GM12878 (cell line): Measurements from ENCODE around the gene IL34. TPM values are rescaled to one million over a fixed set of nuclear protein-coding genes. Genes with fewer than 3 reads are reported as not detected.

Experiments
- ATAC-seq: fragments of 200-7000 bp; cut with Tn5 transposase; 3 replicates; pipeline ENCODE4 v1.9.1; 2020; ENCODE audit warnings: mild to moderate bottlenecking, moderate library complexity
- BruUV-seq: library from RNA; stranded (reverse); fragments of 400-500 nt; replicated peaks from 2 replicates; lab custom pipeline; 2021; lab: Mats Ljungman, UMichigan
- CTCF ChIA-PET: fragments of 300-600 bp; sonication (Branson Sonifier 250); formaldehyde crosslinking; extraction: SDS; loops from one replicate; lab custom pipeline; 2021; ENCODE audit warnings: inconsistent platforms; lab: Yijun Ruan, JAX
- POLR2A ChIA-PET: fragments of 350-600 bp; formaldehyde crosslinking; extraction: SDS; loops from one replicate; lab custom pipeline; 2021; ENCODE audit warnings: inconsistent platforms; lab: Charles Lee
- RAD21 ChIA-PET: fragments of 300-600 bp; sonication (Branson Sonifier 250); formaldehyde crosslinking; loops from one replicate; lab custom pipeline; 2023; ENCODE audit warnings: antibody characterized with exemption; ENCODE audit not compliant: unreplicated experiment; lab: Charles Lee
- SMC1A ChIA-PET: fragments of 300-600 bp; sonication (Branson Sonifier 250); formaldehyde crosslinking; loops from one replicate; lab custom pipeline; 2023; ENCODE audit not compliant: unreplicated experiment, uncharacterized antibody; lab: Charles Lee
- DNase-seq: peaks from one replicate; pipeline ENCODE4 v3.0.0-alpha.2; 2011; ENCODE audit warnings: low read depth, low spot score
- FAIRE-seq: peaks from 3 replicates; lab custom pipeline; 2011; peaks lifted over from hg19 to GRCh38; lab: Jason Lieb, UNC
- H2AFZ ChIP-seq: 2 replicates; pipeline ENCODE4 v1.6.0; 2011; ENCODE audit warnings: low read depth, low read length, control low read depth; ENCODE audit not compliant: control insufficient read depth
- H3K27ac ChIP-seq: 2 replicates; pipeline ENCODE4 v1.5.1; 2011; ENCODE audit warnings: control low read depth; ENCODE audit not compliant: control insufficient read depth, insufficient read depth
- H3K27me3 ChIP-seq, 2 experiments: replicated peaks in 1 of 2; 2 replicates each; pipeline versions ENCODE4 v1.6.0 to v1.6.1; 2011; ENCODE audit warnings: low read length in 1 of 2; ENCODE audit not compliant: control insufficient read depth in 2 of 2, insufficient read depth in 2 of 2
- H3K36me3 ChIP-seq, 2 experiments: 2 replicates each; pipeline ENCODE4 v1.5.1; 2011; ENCODE audit warnings: low read length in 1 of 2; ENCODE audit not compliant: control insufficient read depth in 2 of 2, insufficient read depth in 2 of 2
- H3K4me1 ChIP-seq: 2 replicates; pipeline ENCODE4 v1.6.1; 2011; ENCODE audit warnings: mild to moderate bottlenecking, low read length, moderate library complexity, mixed read lengths; ENCODE audit not compliant: control insufficient read depth, insufficient read depth
- H3K4me2 ChIP-seq: 2 replicates; pipeline ENCODE4 v1.6.0; 2011; ENCODE audit warnings: control low read depth; ENCODE audit not compliant: control insufficient read depth, insufficient read depth
- H3K4me3 ChIP-seq: fragments of 200-600 bp; sonication (generic); 2 replicates; pipeline ENCODE4 v1.5.1; 2016
- H3K79me2 ChIP-seq: 2 replicates; pipeline ENCODE4 v1.6.0; 2011; ENCODE audit warnings: low read length; ENCODE audit not compliant: control insufficient read depth, insufficient read depth
- H3K9ac ChIP-seq: 2 replicates; pipeline ENCODE4 v1.8.0; 2011; ENCODE audit warnings: low read length, control low read depth, mixed read lengths; ENCODE audit not compliant: control insufficient read depth, insufficient read depth
- H3K9me3 ChIP-seq: replicated peaks from 3 replicates; pipeline ENCODE4 v1.5.1; 2011; ENCODE audit warnings: mild to moderate bottlenecking, low read length; ENCODE audit not compliant: control insufficient read depth, insufficient read depth
- H4K20me1 ChIP-seq: 2 replicates; pipeline ENCODE4 v1.6.0; 2011; ENCODE audit not compliant: control insufficient read depth, insufficient read depth
- E4F1 ChIP-seq: fragments of 450-650 bp; IDR thresholded peaks from 2 replicates; pipeline ENCODE4 v1.6.1; 2018; ENCODE audit warnings: borderline replicate concordance, mild to moderate bottlenecking; ENCODE audit not compliant: partially characterized antibody
- FOXK2 ChIP-seq: fragments of 450-650 bp; IDR thresholded peaks from 2 replicates; pipeline ENCODE4 v1.6.1; 2017; ENCODE audit warnings: mild to moderate bottlenecking, moderate library complexity
- GABPA ChIP-seq: IDR thresholded peaks from 2 replicates; pipeline ENCODE4 v1.6.1; 2014; ENCODE audit warnings: antibody characterized with exemption, low read depth, mild to moderate bottlenecking, inconsistent platforms
- HDAC2 ChIP-seq: fragments of 200-600 bp; sonication (generic); IDR thresholded peaks from 2 replicates; pipeline ENCODE4 v1.6.1; 2017
- KDM1A ChIP-seq: fragments of 200-600 bp; sonication (generic); IDR thresholded peaks from 2 replicates; pipeline ENCODE4 v1.6.1; 2016; ENCODE audit warnings: borderline replicate concordance
- MTA3 ChIP-seq: IDR thresholded peaks from 2 replicates; pipeline ENCODE4 v1.6.1; 2012; ENCODE audit warnings: low read length, inconsistent platforms, borderline replicate concordance
- NRF1 ChIP-seq: conservative IDR thresholded peaks from 2 replicates; pipeline ENCODE4 v1.6.1; 2011; ENCODE audit warnings: mild to moderate bottlenecking, low read depth, low read length, improper control_type of control experiment
- SMARCA5 ChIP-seq: fragments of 450-650 bp; IDR thresholded peaks from 2 replicates; pipeline ENCODE4 v1.6.1; 2017; ENCODE audit warnings: mild to moderate bottlenecking
- ZBED1 ChIP-seq: IDR thresholded peaks from 2 replicates; pipeline ENCODE4 v1.6.1; 2016; ENCODE audit warnings: borderline replicate concordance
- ZBTB33 ChIP-seq: fragments of 450-650 bp; IDR thresholded peaks from 2 replicates; pipeline ENCODE4 v1.6.1; 2017; ENCODE audit warnings: mild to moderate bottlenecking
- ZNF217 ChIP-seq: fragments of 450-650 bp; IDR thresholded peaks from 2 replicates; pipeline ENCODE4 v1.6.1; 2017; ENCODE audit warnings: antibody characterized with exemption, mild to moderate bottlenecking
- WGBS: methylation state at CpG from one replicate; pipeline ENCODE4 v1.1.6; 2016; ENCODE audit warnings: low lambda C conversion rate; ENCODE audit not compliant: insufficient replicate concordance, insufficient coverage; ENCODE audit errors: missing lambda C conversion rate; 5-methylcytosine and 5-hydroxymethylcytosine counted together
- in situ Hi-C: fragments of 300-500 bp; cut with MboI; formaldehyde crosslinking; loops from 9 replicates; pipeline ENCODE4 v1.14.3; 2018; ENCODE audit warnings: mixed read lengths
- intact Hi-C: fragments of 100-400 bp; cut with micrococcal nuclease; formaldehyde crosslinking; loops from one replicate; pipeline ENCODE4 v1.14.2; 2022; ENCODE audit not compliant: unreplicated experiment
- polyA plus RNA-seq, 11 experiments: library from polyadenylated mRNA; depleted of rRNA in 4 of 11; unstranded in 6 of 11; stranded (reverse) in 5 of 11; fragments of >200 nt; fragmentation: Nextera tagmentation in 4 of 11; fragmentation: Illumina TruSeq in 1 of 11; extraction: Ambion mirVana in 4 of 11; extraction: Trizol in 1 of 11; gene quantifications; 1 replicate in 1 of 11; 2 replicates in 10 of 11; pipeline versions ENCODE4 v1.2.1 to v1.2.3, GENCODE V29; 2011 to 2016; ENCODE audit warnings: inconsistent platforms in 2 of 11, missing spikeins in 2 of 11, low read depth in 1 of 11
- total RNA-seq, 4 experiments: library from RNA; depleted of rRNA in 3 of 4; stranded (reverse); fragments of >200 nt in 3 of 4; fragmentation: Illumina TruSeq in 1 of 4; extraction: Trizol in 1 of 4; gene quantifications; 2 replicates each; pipeline versions ENCODE4 v1.2.1 to v1.2.3, GENCODE V29; 2013 to 2021
- TF ChIP-seq, protein P1 (sequence below): fragments of 450-650 bp; IDR thresholded peaks from 2 replicates; pipeline ENCODE4 v1.6.1; 2017; ENCODE audit warnings: low read depth, mild to moderate bottlenecking, moderate library complexity
- TF ChIP-seq, protein P2 (sequence below): fragments of 450-650 bp; IDR thresholded peaks from 2 replicates; pipeline ENCODE4 v1.6.1; 2016; ENCODE audit warnings: mild to moderate bottlenecking
- TF ChIP-seq, protein P3 (sequence below): IDR thresholded peaks from 2 replicates; pipeline ENCODE4 v1.6.1; 2011; ENCODE audit warnings: borderline replicate concordance, low read depth, mild to moderate bottlenecking, moderate library complexity, mixed read lengths, low read length; ENCODE audit not compliant: insufficient read depth; ENCODE audit errors: extremely low read length

IL34 gene
- total and polyA plus RNA-seq, 10 of the 15 experiments (the other 5 are each of a cell fraction or from before 2014, with no cell fraction given) = 0.27 to 0.40 TPM; not detected in 8

GRCh38 chr16:70661534-70661917 is 15.2 kb downstream of the IL34 start (continued):
- TF ChIP-seq, protein P1, sequence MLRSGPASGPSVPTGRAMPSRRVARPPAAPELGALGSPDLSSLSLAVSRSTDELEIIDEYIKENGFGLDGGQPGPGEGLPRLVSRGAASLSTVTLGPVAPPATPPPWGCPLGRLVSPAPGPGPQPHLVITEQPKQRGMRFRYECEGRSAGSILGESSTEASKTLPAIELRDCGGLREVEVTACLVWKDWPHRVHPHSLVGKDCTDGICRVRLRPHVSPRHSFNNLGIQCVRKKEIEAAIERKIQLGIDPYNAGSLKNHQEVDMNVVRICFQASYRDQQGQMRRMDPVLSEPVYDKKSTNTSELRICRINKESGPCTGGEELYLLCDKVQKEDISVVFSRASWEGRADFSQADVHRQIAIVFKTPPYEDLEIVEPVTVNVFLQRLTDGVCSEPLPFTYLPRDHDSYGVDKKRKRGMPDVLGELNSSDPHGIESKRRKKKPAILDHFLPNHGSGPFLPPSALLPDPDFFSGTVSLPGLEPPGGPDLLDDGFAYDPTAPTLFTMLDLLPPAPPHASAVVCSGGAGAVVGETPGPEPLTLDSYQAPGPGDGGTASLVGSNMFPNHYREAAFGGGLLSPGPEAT = no peak

DNA sequence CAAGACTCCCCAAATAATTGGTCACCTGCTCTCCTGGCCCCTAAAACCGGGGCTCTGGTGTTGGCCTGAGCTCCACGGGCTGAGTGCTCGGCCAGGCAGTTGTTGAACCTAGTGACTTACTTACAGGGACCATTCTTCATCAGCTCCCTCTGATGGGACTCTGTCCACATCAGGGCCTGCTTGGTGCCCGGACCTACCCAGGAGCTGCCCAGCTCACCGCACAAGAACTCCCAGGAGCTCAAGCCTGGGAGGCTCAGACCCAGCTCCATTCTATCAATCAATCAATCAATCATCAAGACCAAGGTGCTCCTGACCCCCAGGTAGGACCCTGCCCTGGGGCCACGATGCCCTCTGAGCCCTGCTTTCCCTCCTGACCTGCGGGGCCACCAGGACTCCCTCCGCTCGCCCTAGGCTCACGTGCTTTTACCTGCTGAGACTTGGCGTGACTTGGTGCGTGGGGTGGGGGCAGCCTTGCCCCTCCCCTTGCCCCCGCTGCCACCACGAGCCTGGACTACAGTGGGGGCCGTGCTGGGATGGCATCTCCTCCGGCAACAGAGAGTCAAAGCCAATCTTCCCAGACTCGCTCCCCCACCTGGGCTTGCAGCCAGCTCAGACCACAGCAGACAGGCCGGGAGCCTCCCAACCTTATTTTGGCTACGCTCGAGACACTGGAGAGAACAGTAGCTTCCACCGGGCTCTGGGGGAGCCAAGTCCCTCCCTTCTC is 15.7 kb downstream of the IL34 start:
- H3K4me1 ChIP-seq = no peaks in the 10 kb centered on the region
- ChIA-PET CTCF (interaction anchor here (1.0 to 1.2 kb wide), 2 partner anchors 8 to 109 kb away, joined by 3 to 4 read pairs; no protein-coding TSS in a partner anchor), SMC1A (no interaction called here), POLR2A (no interaction called here), RAD21 (no interaction called here)
- no peaks in the 10 kb centered on the region for H3K9me3 ChIP-seq
- H3K79me2 ChIP-seq = no peaks in the 10 kb centered on the region
- no peak overlapping the region for H3K4me3 ChIP-seq
- no peak for ATAC-seq
- BruUV-seq = no TSS peak
- DNase-seq = no peak
- 39% methylated on average over 21 of the region's 21 CpGs for WGBS
- H2AFZ ChIP-seq = no peak overlapping the region
- no peaks in the 10 kb centered on the region for H3K27me3 ChIP-seq
- H3K27ac ChIP-seq = no peak overlapping the region
- no peak overlapping the region for H3K9ac ChIP-seq
- H4K20me1 ChIP-seq = no peaks in the 10 kb centered on the region
- in situ Hi-C loops = no loop called here
- no peak overlapping the region for H3K4me2 ChIP-seq
- H3K36me3 ChIP-seq = no peaks in the 10 kb centered on the region
- intact Hi-C loops = no loop called here
- no peak for FAIRE-seq
- TF ChIP-seq SMARCA5 (no peak), ZBED1 (no peak), HDAC2 (no peak), ZBTB33 (no peak), ZNF217 (no peak), NRF1 (no peak), GABPA (no peak), KDM1A (no peak), FOXK2 (no peak), E4F1 (no peak), MTA3 (no peak)
- TF ChIP-seq, protein P2, sequence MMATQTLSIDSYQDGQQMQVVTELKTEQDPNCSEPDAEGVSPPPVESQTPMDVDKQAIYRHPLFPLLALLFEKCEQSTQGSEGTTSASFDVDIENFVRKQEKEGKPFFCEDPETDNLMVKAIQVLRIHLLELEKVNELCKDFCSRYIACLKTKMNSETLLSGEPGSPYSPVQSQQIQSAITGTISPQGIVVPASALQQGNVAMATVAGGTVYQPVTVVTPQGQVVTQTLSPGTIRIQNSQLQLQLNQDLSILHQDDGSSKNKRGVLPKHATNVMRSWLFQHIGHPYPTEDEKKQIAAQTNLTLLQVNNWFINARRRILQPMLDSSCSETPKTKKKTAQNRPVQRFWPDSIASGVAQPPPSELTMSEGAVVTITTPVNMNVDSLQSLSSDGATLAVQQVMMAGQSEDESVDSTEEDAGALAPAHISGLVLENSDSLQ = no peak
- TF ChIP-seq, protein P3, sequence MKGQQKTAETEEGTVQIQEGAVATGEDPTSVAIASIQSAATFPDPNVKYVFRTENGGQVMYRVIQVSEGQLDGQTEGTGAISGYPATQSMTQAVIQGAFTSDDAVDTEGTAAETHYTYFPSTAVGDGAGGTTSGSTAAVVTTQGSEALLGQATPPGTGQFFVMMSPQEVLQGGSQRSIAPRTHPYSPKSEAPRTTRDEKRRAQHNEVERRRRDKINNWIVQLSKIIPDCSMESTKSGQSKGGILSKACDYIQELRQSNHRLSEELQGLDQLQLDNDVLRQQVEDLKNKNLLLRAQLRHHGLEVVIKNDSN = no peak
